ENCODE results near the gene CALML4.
"Not testable (repeated sequence)": the region's sequence is repeated elsewhere in the genome, so short reads cannot be mapped to it uniquely, and the experiment has no call there.

The CALML4 gene, protein sequence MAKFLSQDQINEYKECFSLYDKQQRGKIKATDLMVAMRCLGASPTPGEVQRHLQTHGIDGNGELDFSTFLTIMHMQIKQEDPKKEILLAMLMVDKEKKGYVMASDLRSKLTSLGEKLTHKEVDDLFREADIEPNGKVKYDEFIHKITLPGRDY

DNA sequence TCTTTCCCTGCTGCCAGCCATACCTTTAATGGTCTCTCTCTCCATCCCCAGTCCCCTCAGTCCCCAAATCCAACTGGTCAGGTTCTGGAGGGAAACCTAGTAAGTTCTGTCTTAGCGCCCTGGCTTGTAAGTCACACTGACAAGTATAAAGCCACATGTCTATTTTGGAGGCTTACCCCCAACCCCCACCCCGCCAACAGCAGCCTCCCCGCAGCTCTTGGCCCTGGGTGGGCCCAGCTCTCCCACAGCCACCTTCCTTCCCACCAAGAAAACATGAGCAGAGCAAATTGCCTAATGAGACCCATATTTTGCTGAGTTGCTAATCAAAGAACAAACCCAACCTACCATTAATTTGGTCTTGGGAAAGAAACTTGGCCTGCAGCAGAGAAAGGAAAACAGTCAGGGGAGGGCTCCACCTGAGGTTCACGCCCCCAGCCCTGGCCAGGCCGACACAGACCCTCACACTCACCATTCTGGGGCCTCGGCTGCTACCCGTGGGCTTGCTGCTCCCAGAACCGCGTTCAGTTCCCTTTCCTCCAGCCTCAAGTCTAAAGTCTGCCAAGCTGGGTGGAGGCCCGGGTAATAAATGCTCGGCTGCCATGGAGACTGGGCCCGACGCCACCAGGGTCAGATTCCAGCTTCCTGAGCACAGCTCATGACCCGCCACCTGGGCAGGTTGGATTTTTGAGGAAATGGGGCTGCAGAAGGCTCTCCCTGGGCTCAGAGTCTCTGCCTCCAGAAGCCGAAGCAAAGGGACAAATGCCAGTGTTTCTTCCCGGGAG is at the start of gene CALML4:
CALML4 (minus strand) TSS at position 557 of the 782 bp plus-strand sequence; CDS start at position 472, 85 bp downstream.
- no peaks in the 10 kb centered on the region for H3K27me3 Mint-ChIP-seq
- H3K9me3 Mint-ChIP-seq = no peaks in the 10 kb centered on the region
- no peak within 1 kb of the TSS for H3K27ac Mint-ChIP-seq
- peaks cover 21% of the 10 kb centered on the region for H3K4me1 Mint-ChIP-seq
- ATAC-seq (ENCODE audit: low read depth) = no peak
- DNase-seq (ENCODE audit: low spot score in 2 of 2) = no peak
- no peak within 1 kb of the TSS for H3K4me3 Mint-ChIP-seq
- peaks cover 2% of the 10 kb centered on the region for H3K36me3 Mint-ChIP-seq

DNA sequence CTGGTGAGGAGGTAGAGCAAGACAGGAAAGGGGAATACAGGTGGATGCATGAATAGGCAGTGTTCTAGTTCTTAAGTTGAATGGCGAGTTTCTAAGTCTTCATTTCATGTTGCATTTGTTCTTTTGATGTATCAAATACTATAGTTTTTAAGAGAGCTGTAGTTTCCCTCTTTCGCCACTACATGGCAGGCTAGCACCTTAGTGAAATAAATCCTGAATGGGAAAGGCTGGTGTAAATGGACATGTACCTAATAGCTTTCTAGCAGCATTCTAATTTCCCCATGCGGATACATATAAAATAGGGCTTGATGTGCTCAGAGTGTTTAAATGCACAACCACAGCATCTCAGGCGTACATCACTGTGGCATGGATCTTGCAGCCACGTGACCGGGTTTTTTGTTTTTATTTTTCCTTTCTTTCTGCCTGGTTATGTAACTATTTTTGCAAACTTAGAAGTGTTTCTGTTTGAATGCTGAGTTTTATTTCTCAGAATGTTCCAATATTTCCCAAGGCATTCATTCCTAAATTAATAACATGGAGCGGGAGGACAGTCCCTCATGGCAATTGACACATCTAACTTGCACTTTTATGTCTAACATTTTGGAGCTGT is 47.9 kb upstream of the CALML4 start:
- Mint-ChIP-seq H3K27ac (no peak overlapping the region), H3K9me3 (no peaks in the 10 kb centered on the region), H3K27me3 (no peaks in the 10 kb centered on the region), H3K36me3 (no peaks in the 10 kb centered on the region), H3K4me1 (peaks cover 3% of the 10 kb centered on the region), H3K4me3 (no peak overlapping the region)
- DNase-seq (ENCODE audit: low spot score in 2 of 2) = peak in 1 of 2 donors; percentile 26
- peak; percentile 61 for ATAC-seq (ENCODE audit: low read depth)

DNA sequence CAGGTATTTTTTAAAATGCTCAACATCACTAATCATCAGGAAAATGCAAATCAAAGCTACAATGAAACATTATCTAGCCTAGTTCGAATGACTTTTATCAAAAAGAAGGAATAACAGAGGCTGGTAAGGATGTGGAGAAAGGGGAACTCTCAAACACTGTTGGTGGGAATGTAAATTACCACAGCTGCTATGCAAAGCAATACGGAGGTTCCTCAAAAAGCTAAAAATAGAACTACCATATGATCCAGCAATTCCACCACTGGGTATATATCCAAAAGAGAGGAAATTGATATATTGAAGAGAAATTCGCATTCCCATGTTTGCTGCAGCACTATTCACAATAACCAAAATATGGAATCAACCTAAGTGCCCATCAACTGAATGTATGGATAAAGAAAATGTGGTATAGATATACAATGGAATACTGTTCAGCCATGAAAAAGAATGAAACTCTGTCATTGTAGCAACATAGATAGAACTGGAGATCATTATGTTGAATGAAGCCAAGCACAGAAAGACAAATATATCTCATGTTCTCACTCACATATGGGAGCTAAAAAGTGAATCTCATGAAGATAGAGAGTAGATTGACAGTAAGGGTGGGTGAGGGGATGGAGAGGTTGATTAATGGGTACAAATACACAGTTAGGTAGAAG is 44.1 kb upstream of the CALML4 start:
- Mint-ChIP-seq H3K9me3 (peaks cover 2% of the 10 kb centered on the region), H3K27ac (no peak overlapping the region), H3K36me3 (no peaks in the 10 kb centered on the region)

DNA sequence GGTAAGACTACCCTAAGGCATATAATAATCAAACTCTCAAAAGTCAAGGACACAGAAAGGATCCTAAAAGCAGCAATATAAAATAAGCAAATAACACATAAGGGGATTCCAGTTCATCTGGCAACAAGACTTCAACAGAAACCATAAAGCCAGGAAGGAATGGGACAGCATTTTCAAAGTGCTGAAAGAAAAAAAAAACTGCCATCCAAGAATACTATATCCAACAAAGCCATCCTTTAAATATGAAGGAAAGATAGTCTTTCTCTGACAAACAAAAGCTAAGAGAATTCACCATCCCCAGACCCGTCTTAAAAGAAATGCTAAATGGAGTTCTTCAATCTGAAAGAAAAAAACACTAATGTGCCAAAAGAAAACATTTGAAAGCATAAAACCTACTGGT is 39.1 kb upstream of the CALML4 start:
- peaks cover 2% of the 10 kb centered on the region for H3K27me3 Mint-ChIP-seq
- no peaks in the 10 kb centered on the region for H3K4me1 Mint-ChIP-seq
- peaks cover 7% of the 10 kb centered on the region for H3K36me3 Mint-ChIP-seq

More for the DNA sequence above, 44.1 kb upstream of the CALML4 start:
- H3K4me1 Mint-ChIP-seq = no peaks in the 10 kb centered on the region
- DNase-seq (ENCODE audit: low spot score in 2 of 2) = no peak
- H3K27me3 Mint-ChIP-seq = no peaks in the 10 kb centered on the region
- H3K4me3 Mint-ChIP-seq = no peak overlapping the region
- no peak for ATAC-seq (ENCODE audit: low read depth)

DNA sequence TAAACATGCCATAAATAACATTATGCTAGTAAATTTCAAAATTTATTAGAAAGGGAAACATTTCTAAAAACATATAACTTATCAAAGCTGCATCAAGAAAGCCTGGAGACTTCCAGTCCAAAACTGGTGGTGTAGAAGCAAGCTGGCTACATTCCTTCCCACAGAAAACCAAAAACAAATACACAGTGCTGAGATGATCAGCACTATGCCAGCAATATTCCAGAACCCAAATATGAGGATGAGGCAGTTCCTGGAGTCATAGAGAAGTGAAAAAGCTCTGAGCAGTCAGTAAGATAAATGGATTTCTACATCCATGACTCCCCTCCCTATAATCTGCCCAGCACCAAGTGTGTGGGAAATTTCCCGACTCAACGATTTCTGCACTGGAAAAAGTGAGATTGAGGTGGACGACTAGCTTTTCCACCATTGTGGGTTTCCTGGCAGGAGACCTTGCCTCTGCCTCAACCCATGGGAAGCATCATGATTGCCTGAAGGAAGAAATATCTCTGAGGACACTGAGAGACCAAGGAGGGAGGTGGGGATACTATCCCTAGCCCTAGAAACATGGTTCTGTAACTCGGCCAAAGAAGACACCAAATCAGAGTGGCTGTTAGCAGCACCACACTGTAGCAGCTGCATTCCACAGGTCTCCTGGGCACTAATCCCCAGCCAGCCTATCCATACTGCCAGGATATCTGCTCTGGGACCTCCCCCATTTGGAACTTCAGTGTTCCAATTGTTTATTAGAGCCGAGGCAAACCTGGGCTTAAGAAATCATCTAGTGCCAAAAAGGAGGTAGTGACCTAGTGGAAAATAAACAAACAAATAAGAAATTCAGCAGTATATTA is 36.2 kb upstream of the CALML4 start:
- H3K4me1 Mint-ChIP-seq = no peaks in the 10 kb centered on the region
- H3K4me3 Mint-ChIP-seq = no peak overlapping the region
- ATAC-seq (ENCODE audit: low read depth) (no peak), DNase-seq (ENCODE audit: low spot score in 2 of 2) (no peak)
- H3K27ac Mint-ChIP-seq = no peak overlapping the region
- H3K27me3 Mint-ChIP-seq = peaks cover 4% of the 10 kb centered on the region
- H3K36me3 Mint-ChIP-seq = peaks cover 7% of the 10 kb centered on the region
- H3K9me3 Mint-ChIP-seq = peaks cover 13% of the 10 kb centered on the region

More for the DNA sequence above, 39.1 kb upstream of the CALML4 start:
- peaks cover 13% of the 10 kb centered on the region for H3K9me3 Mint-ChIP-seq
- no peak overlapping the region for H3K27ac Mint-ChIP-seq
- H3K4me3 Mint-ChIP-seq = no peak overlapping the region
- ATAC-seq (ENCODE audit: low read depth) (no peak), DNase-seq (ENCODE audit: low spot score in 2 of 2) (no peak)

DNA sequence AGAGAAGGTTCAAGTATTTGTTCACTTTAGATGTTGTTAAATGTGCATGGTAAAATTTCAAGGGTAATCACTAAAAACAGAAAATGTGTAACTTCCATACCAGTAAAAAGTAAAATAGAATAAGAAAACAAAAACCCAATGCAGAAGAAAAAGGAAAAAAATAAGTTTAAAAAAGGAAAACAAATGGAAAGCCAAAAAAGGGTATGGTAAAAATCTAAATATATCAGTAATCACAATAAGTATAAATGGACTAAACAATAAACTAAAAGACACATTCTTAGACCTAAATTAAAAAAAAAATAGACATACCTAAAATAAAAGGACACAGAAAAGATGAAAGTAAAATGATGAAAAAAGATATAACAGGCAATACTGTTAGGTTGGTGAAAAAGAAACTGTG is 33.9 kb upstream of the CALML4 start:
- H3K27ac Mint-ChIP-seq = no peak overlapping the region
- H3K4me1 Mint-ChIP-seq = no peaks in the 10 kb centered on the region
- ATAC-seq (ENCODE audit: low read depth) = no peak
- H3K4me3 Mint-ChIP-seq = no peak overlapping the region
- peaks cover 5% of the 10 kb centered on the region for H3K27me3 Mint-ChIP-seq
- peaks cover 5% of the 10 kb centered on the region for H3K36me3 Mint-ChIP-seq
- H3K9me3 Mint-ChIP-seq = peaks cover 10% of the 10 kb centered on the region
- no peak for DNase-seq (ENCODE audit: low spot score in 2 of 2)

DNA sequence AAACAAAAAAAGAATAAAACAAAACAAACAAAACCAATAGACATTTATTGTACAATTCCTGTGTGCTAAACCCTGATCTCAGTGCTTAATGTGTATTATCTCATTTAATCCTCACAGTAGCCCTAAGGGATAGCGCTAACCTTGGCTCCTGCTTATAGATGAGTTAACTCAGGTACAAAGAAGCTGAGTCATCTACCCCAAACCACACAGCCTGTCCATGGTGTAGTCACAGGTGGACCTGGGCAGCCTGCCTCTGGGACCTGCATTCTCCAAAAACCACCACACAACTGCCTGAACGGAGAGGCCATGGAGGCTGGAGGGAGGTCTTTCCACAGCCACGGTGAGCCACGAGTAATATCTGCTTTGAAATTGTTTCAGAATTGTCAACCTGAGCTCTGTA is 29.9 kb upstream of the CALML4 start:
- H3K4me1 Mint-ChIP-seq = peaks cover 9% of the 10 kb centered on the region
- peaks cover 3% of the 10 kb centered on the region for H3K27me3 Mint-ChIP-seq
- ATAC-seq (ENCODE audit: low read depth) (no peak), DNase-seq (ENCODE audit: low spot score in 2 of 2) (no peak)
- H3K27ac Mint-ChIP-seq = no peak overlapping the region
- H3K9me3 Mint-ChIP-seq = no peaks in the 10 kb centered on the region
- no peak overlapping the region for H3K4me3 Mint-ChIP-seq
- no peaks in the 10 kb centered on the region for H3K36me3 Mint-ChIP-seq

DNA sequence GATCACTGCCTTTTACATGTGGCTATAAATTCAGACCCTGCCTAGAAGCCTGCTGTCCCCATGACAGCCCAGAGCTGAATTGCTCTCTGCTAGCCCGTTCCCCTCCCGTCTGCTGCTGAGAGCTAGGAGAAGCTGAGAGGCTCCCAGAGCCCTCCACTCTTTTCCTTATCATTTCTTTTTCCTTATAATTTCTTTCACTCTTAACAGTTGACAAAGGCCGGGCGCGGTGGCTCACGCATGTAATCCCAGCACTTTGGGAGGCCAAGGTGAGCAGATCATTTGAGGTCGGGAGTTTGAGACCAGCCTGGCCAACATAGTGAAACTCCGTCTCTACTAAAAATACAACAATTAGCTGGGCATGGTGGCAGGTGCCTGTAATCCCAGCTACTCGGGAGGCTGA is 29.4 kb upstream of the CALML4 start:
- H3K36me3 Mint-ChIP-seq; DNase-seq (ENCODE audit: low spot score in 2 of 2); H3K9me3 Mint-ChIP-seq; H3K4me3 Mint-ChIP-seq; ATAC-seq (ENCODE audit: low read depth); H3K27me3 Mint-ChIP-seq; H3K27ac Mint-ChIP-seq: not testable (repeated sequence)
- H3K4me1 Mint-ChIP-seq = peaks cover 11% of the 10 kb centered on the region

DNA sequence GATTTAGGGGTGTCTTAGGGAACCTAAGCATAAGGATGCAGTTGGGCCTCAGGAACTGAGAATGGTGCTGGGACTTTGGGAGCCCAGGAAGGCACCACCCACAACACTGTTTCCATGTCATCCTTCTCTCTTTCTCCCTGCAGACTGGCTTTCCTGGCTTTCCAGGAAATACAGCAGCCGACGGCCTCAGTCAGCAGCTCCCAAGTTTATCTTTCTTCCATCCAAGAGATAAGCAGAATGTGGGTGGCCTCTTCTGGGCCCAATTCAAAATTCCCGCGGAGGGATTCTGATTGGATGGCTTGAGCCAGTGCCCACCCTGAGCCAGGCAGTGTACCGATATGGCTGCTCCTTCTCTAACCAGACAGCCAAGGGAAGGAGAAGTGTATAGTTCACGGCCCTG is 28.9 kb upstream of the CALML4 start:
- H3K4me3 Mint-ChIP-seq = no peak overlapping the region
- H3K27ac Mint-ChIP-seq = no peak overlapping the region
- DNase-seq (ENCODE audit: low spot score in 2 of 2) (no peak), ATAC-seq (ENCODE audit: low read depth) (no peak)
- peaks cover 3% of the 10 kb centered on the region for H3K27me3 Mint-ChIP-seq
- no peaks in the 10 kb centered on the region for H3K9me3 Mint-ChIP-seq
- peaks cover 11% of the 10 kb centered on the region for H3K4me1 Mint-ChIP-seq
- no peaks in the 10 kb centered on the region for H3K36me3 Mint-ChIP-seq

DNA sequence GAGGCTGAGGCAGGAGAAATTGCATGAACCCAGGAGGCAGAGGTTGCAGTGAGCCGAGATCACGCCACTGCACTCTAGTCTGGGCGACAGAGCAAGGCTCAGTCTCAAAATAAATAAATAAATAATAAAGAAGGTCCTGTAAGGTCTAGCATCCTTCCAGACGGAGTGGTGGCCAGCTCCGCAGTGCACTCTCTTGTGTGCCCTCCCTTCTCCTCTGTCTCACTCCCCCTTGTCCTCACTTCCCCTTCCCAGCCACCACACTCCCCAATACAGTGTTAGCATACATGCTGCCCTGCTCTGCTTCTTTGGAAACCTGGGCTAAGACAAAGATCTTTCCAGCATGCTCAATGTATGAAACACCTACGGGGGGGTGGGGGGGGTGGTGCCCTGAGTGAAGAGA is 27.8 kb upstream of the CALML4 start:
- Mint-ChIP-seq H3K36me3 (no peaks in the 10 kb centered on the region), H3K9me3 (no peaks in the 10 kb centered on the region), H3K27me3 (peaks cover 3% of the 10 kb centered on the region), H3K27ac (no peak overlapping the region), H3K4me3 (no peak overlapping the region), H3K4me1 (peaks cover 20% of the 10 kb centered on the region)
- no peak for DNase-seq (ENCODE audit: low spot score in 2 of 2)
- ATAC-seq (ENCODE audit: low read depth) = no peak

DNA sequence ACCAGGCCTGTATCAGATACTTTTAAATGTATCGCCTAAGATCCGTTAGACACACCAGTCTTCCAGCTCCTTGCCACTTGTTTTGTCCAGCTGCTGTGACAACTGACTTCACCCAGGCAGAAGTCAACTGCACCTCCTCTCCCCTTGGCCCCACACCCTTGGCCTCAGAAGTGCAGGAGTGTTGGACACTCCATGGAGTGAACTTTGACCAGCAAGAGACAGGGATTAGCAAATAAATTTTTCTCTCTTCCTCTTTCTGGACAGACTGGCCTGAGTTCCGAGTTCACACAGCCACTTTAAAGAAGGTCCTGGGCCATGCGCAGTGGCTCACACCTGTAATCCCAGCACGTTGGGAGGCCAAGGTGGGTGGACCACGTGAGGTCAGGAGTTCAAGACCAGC is 27.3 kb upstream of the CALML4 start:
- Mint-ChIP-seq H3K4me1 (peaks cover 24% of the 10 kb centered on the region), H3K36me3 (no peaks in the 10 kb centered on the region)
- DNase-seq (ENCODE audit: low spot score in 2 of 2) = no peak

DNA sequence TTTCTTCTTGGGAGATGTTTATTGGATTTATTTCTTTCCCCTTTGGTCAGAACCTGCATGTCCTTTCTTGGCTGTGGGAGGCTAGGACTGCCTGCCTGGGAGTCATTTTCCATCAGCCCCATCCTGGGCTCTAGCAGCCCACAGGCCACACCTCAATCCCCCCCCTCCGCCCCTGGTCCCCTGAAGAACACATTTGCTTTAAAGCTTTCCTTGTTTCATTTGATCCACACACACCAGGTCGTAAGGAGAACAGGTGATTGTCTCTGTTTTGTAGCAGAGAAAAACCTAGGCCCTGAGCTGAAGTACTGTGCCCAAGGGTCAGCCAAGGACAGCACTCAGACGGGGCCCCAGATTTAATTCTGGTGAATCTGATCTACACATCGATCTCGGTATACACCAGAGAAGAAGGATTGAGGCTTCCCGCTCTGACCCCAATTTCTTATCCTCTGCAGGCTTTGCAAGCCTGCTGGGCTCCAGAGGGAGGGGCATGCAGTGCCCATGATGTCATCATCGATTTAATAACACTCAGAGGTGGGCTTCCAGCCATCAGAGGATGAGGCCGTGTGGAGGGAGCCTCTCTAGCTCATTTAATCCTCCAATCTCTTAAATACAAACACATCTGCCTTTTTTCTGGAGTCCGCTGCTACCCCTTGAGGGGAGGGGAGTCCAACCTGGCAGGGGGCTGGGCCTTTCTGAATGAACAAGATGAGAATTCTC is 26.1 kb upstream of the CALML4 start:
- H3K27ac Mint-ChIP-seq = no peak overlapping the region
- ATAC-seq (ENCODE audit: low read depth) (no peak), DNase-seq (ENCODE audit: low spot score in 2 of 2) (no peak)
- H3K27me3 Mint-ChIP-seq = peaks cover under 1% of the 10 kb centered on the region
- no peaks in the 10 kb centered on the region for H3K9me3 Mint-ChIP-seq
- H3K4me3 Mint-ChIP-seq = peak overlapping the region; percentile 71
- H3K4me1 Mint-ChIP-seq = peaks cover 27% of the 10 kb centered on the region
- H3K36me3 Mint-ChIP-seq = no peaks in the 10 kb centered on the region

More for the DNA sequence above, 27.3 kb upstream of the CALML4 start:
- ATAC-seq (ENCODE audit: low read depth) = no peak
- Mint-ChIP-seq H3K27ac (no peak overlapping the region), H3K4me3 (no peak overlapping the region), H3K9me3 (no peaks in the 10 kb centered on the region), H3K27me3 (peaks cover 3% of the 10 kb centered on the region)
